ENCODE results near the gene TBCD. TPM values are rescaled to one million over a fixed set of nuclear protein-coding genes. Genes with fewer than 3 reads are reported as not detected.

The TBCD gene
- total RNA-seq, 1 experiment from 2014 or later = 94.6 TPM

DNA sequence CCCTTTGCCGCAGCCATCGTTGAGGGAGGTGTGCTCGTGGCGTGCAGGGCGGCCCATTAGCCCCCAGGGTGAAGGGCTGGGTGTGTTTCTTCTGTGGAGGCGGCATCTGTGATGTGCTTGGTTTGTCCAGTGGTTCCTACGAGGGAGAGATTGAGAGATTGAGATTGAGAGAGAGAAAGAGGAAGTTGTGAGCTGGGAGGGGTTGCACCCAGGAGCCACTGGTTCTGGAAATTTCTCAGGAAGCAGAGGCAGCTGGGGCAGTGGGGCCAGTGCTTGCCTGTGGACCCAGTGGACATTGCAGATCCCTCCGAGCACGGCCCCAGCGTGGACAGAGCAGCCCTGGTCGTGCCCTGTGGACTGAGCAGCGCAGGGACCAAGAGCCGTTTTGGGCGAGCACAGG lies 160.0 kb downstream of the TBCD start:
- no peaks in the 10 kb centered on the region for H3K9me3 ChIP-seq
- H3K9me3 Mint-ChIP-seq (ENCODE audit: unreplicated experiment) = no peaks in the 10 kb centered on the region
- DNase-seq = no peak
- BruUV-seq (replicated peaks) = no TSS peak
- H3K4me1 Mint-ChIP-seq (ENCODE audit: low read depth, unreplicated experiment) = no peaks in the 10 kb centered on the region
- H3K4me1 ChIP-seq = no peaks in the 10 kb centered on the region
- ChIA-PET POLR2A (no interaction called here), CTCF (interaction anchor here (0.9 kb wide), 1 partner anchor 35 kb away, joined by 4 read pairs; no protein-coding TSS in a partner anchor)
- intact Hi-C loops (cut with micrococcal nuclease; ENCODE audit: unreplicated experiment) = loop anchor here (1.0 kb wide), 1 partner anchor 36 kb away; no protein-coding TSS in a partner anchor
- TF ChIP-seq, protein P1, sequence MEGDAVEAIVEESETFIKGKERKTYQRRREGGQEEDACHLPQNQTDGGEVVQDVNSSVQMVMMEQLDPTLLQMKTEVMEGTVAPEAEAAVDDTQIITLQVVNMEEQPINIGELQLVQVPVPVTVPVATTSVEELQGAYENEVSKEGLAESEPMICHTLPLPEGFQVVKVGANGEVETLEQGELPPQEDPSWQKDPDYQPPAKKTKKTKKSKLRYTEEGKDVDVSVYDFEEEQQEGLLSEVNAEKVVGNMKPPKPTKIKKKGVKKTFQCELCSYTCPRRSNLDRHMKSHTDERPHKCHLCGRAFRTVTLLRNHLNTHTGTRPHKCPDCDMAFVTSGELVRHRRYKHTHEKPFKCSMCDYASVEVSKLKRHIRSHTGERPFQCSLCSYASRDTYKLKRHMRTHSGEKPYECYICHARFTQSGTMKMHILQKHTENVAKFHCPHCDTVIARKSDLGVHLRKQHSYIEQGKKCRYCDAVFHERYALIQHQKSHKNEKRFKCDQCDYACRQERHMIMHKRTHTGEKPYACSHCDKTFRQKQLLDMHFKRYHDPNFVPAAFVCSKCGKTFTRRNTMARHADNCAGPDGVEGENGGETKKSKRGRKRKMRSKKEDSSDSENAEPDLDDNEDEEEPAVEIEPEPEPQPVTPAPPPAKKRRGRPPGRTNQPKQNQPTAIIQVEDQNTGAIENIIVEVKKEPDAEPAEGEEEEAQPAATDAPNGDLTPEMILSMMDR (IDR thresholded peaks at IDR 0.05; ENCODE audit: insufficient read depth in 1 of 2, low read depth in 1 of 2, low read length in 1 of 2, severe bottlenecking in 1 of 2, unreplicated experiment in 1 of 2) = no peak
- no peak overlapping the region for H3K4me3 ChIP-seq (ENCODE audit: low read depth, low read length)
- H3K4me3 Mint-ChIP-seq (ENCODE audit: unreplicated experiment) = no peak overlapping the region
- H3K36me3 Mint-ChIP-seq (ENCODE audit: insufficient read depth, unreplicated experiment) = peaks cover 47% of the 10 kb centered on the region
- H3K36me3 ChIP-seq (ENCODE audit: control insufficient read depth, insufficient read depth, low read length) = peaks cover 3% of the 10 kb centered on the region
- H3K27me3 ChIP-seq (replicated peaks; ENCODE audit: control insufficient read depth, insufficient read depth, low read length) = no peaks in the 10 kb centered on the region
- no peak overlapping the region for H3K27ac Mint-ChIP-seq (ENCODE audit: unreplicated experiment)
- H3K27me3 Mint-ChIP-seq (ENCODE audit: insufficient read depth, unreplicated experiment) = no peaks in the 10 kb centered on the region

DNA sequence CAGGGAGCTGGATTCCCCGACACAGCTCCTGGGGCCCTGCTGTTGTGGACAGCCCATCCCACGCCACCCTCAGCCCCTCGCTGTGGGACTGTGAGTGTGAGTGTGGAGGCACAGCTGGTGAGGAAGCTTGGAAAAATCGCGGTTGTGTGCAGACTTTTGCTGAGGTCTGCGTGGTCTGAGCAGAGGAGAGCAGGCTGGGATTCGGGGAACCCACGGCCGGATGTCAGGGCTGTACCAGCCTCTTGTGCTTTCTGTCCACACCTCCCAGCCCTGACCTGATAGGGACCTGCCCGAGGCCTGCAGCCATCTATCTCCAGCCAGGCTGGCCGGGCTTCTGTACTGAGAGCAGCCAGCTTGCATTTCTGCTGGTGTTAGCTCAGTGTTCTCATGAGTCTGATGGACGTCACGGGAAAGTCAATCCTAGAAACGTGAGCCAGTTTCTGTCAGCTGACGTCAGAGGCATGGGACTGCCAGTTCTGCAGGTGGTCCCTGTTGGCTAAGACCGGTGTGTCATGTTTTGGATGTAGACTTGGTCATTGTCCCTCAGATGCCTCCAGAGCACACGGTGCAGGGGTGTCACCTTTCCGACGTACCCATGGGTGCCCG lies 160.7 kb downstream of the TBCD start:
- peaks cover 47% of the 10 kb centered on the region for H3K36me3 Mint-ChIP-seq (ENCODE audit: insufficient read depth, unreplicated experiment)

DNA sequence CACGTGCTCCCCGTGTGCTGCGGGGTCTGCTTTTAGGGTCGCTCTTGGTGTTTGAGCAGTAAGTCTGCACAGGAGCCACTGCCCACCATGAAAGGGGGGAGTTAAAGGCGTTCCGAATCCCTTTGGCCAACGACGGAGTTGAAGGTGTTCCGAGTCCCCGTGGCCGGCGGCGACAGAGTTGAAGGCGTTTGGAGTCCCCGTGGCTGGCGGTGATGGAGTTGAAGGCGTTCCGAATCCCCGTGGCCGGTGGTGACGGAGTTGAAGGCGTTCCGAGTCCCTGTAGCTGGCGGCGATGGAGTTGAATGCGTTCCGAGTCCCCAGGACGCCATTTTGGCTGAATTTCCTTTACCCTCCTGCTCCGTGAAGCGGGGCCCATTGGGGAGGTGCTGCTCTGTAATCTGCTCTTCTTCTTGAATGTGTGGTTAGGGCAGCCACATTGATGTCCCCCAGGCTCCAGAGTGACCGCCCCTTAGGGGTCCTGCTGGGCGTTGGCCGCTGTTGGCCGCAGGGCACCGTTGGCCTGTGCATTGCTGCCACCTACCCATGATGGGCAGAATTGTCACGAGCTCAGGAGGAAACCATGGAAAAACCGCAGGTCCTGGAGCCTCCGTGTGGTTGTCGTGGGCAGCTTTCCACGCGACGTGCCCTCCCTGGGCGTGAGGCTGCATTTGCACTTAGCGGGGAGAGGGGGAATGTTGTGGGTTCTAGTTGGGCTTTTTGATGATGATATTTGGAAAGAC lies 161.6 kb downstream of the TBCD start:
- Histone ChIP-seq H3K27me3 (replicated peaks; ENCODE audit: control insufficient read depth, insufficient read depth, low read length) (no peaks in the 10 kb centered on the region), H3K4me1 (no peaks in the 10 kb centered on the region), H3K36me3 (ENCODE audit: control insufficient read depth, insufficient read depth, low read length) (peaks cover 4% of the 10 kb centered on the region), H3K4me3 (ENCODE audit: low read depth, low read length) (no peak overlapping the region), H3K9me3 (no peaks in the 10 kb centered on the region)
- POLR2A ChIA-PET = no interaction called here
- Mint-ChIP-seq H3K4me1 (ENCODE audit: low read depth, unreplicated experiment) (no peaks in the 10 kb centered on the region), H3K36me3 (ENCODE audit: insufficient read depth, unreplicated experiment) (peaks cover 41% of the 10 kb centered on the region), H3K27ac (ENCODE audit: unreplicated experiment) (no peak overlapping the region), H3K9me3 (ENCODE audit: unreplicated experiment) (no peaks in the 10 kb centered on the region), H3K4me3 (ENCODE audit: unreplicated experiment) (no peak overlapping the region), H3K27me3 (ENCODE audit: insufficient read depth, unreplicated experiment) (no peaks in the 10 kb centered on the region)
- intact Hi-C loops (cut with micrococcal nuclease; ENCODE audit: unreplicated experiment) = loop anchor here (1.0 kb wide), 1 partner anchor 131 kb away; no protein-coding TSS in a partner anchor
- peak in 1 of 2 experiments; percentile 59 for DNase-seq
- no TSS peak for BruUV-seq (replicated peaks)
- CTCF ChIA-PET = interaction anchor here (0.5 to 1.8 kb wide), 11 partner anchors 17 to 570 kb away, joined by 3 to 38 read pairs (median 6); partner anchors contain the start of gene FN3KRP
- TF ChIP-seq, protein P1 (IDR thresholded peaks at IDR 0.05; ENCODE audit: insufficient read depth in 1 of 2, low read depth in 1 of 2, low read length in 1 of 2, severe bottlenecking in 1 of 2, unreplicated experiment in 1 of 2) = peak; percentile 47 to 63

More for the DNA sequence above, 160.7 kb downstream of the TBCD start:
- H3K9me3 Mint-ChIP-seq (ENCODE audit: unreplicated experiment) = no peaks in the 10 kb centered on the region
- no peaks in the 10 kb centered on the region for H3K4me1 Mint-ChIP-seq (ENCODE audit: low read depth, unreplicated experiment)
- Histone ChIP-seq H3K36me3 (ENCODE audit: control insufficient read depth, insufficient read depth, low read length) (peaks cover 4% of the 10 kb centered on the region), H3K4me1 (no peaks in the 10 kb centered on the region), H3K27me3 (replicated peaks; ENCODE audit: control insufficient read depth, insufficient read depth, low read length) (no peaks in the 10 kb centered on the region), H3K9me3 (no peaks in the 10 kb centered on the region), H3K4me3 (ENCODE audit: low read depth, low read length) (no peak overlapping the region)
- CTCF ChIA-PET = interaction anchor here (0.9 to 1.4 kb wide), 2 partner anchors 36 to 37 kb away, joined by 4 to 38 read pairs; no protein-coding TSS in a partner anchor
- TF ChIP-seq, protein P1 (IDR thresholded peaks at IDR 0.05; ENCODE audit: insufficient read depth in 1 of 2, low read depth in 1 of 2, low read length in 1 of 2, severe bottlenecking in 1 of 2, unreplicated experiment in 1 of 2) = no peak
- no peak for DNase-seq
- H3K27ac Mint-ChIP-seq (ENCODE audit: unreplicated experiment) = no peak overlapping the region
- POLR2A ChIA-PET = no interaction called here
- BruUV-seq (replicated peaks) = no TSS peak
- intact Hi-C loops (cut with micrococcal nuclease; ENCODE audit: unreplicated experiment) = loop anchor here (1.0 kb wide), 2 partner anchors 36 to 130 kb away; no protein-coding TSS in a partner anchor
- no peak overlapping the region for H3K4me3 Mint-ChIP-seq (ENCODE audit: unreplicated experiment)
- no peaks in the 10 kb centered on the region for H3K27me3 Mint-ChIP-seq (ENCODE audit: insufficient read depth, unreplicated experiment)

Measured in Caco-2 (cell line).